ENCODE data around the gene CABP7.

The CABP7 gene

DNA sequence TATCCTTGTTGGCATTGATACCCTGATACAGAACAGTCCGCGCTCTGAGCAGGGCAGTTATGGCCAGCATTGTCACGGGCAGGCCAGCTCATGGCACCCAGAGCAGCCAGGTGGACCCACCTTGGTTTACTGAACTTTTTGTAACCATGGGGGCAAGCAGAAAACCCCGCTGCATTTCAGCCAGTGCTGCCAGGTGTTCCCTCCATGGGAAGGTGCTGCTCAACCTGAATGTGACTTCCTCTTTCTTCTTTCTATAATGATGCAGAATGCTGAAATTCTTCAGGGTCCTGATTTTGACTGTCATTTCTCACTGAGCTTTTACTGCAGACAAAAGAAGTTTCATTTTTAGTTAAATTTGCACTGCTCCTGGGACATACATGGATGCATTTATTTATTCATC lies 35.6 kb upstream of the CABP7 start:
- TF ChIP-seq, protein P1, sequence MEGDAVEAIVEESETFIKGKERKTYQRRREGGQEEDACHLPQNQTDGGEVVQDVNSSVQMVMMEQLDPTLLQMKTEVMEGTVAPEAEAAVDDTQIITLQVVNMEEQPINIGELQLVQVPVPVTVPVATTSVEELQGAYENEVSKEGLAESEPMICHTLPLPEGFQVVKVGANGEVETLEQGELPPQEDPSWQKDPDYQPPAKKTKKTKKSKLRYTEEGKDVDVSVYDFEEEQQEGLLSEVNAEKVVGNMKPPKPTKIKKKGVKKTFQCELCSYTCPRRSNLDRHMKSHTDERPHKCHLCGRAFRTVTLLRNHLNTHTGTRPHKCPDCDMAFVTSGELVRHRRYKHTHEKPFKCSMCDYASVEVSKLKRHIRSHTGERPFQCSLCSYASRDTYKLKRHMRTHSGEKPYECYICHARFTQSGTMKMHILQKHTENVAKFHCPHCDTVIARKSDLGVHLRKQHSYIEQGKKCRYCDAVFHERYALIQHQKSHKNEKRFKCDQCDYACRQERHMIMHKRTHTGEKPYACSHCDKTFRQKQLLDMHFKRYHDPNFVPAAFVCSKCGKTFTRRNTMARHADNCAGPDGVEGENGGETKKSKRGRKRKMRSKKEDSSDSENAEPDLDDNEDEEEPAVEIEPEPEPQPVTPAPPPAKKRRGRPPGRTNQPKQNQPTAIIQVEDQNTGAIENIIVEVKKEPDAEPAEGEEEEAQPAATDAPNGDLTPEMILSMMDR (IDR thresholded peaks at IDR 0.05; ENCODE audit: low read depth, low read length, missing control alignments): no peak
- no peak for DNase-seq (ENCODE audit: low read depth)
- in situ Hi-C loops (cut with HindIII; ENCODE audit: low sequenced_read_pairs): no loop called here
- H3K4me3 ChIP-seq (ENCODE audit: low read depth, low read length): no peak overlapping the region

DNA sequence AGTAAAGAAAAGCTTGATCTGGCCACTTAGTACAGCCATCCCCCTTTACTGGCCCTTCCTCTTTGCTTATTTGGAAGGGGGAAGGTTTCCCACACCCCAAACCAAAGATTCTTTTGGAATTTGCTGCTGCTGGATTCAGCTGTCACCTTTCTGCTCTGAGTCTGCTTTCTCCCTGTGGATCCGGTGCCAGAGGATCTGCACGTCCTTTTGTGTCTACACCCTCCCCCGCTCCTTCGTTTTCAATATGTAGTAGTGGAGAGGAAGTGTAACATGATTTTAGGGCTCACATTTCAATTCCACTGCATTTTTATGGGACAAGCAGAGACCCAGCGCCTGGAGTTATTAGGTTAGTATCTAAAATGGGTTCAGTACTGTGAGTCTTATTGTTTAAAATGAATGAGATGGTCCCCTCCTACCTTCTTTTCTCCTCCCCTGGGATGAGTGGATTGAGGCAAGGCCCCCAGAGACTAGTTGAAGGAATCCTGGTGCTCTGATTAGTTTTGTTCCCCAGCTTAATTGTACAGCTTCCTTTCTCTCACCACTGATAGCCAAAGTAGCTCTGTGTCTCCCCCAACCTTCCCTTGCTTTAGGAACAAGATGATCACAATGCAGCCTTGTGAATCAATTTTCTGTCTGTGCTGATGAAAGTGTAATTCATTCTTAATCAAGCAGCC lies 30.5 kb upstream of the CABP7 start:
- no peak for DNase-seq (ENCODE audit: low read depth)
- TF ChIP-seq, protein P1 (IDR thresholded peaks at IDR 0.05; ENCODE audit: low read depth, low read length, missing control alignments): no peak
- in situ Hi-C loops (cut with HindIII; ENCODE audit: low sequenced_read_pairs): loop anchor here (5.0 kb wide), 1 partner anchor 57 kb away; no protein-coding TSS in a partner anchor
- no peak overlapping the region for H3K4me3 ChIP-seq (ENCODE audit: low read depth, low read length)

DNA sequence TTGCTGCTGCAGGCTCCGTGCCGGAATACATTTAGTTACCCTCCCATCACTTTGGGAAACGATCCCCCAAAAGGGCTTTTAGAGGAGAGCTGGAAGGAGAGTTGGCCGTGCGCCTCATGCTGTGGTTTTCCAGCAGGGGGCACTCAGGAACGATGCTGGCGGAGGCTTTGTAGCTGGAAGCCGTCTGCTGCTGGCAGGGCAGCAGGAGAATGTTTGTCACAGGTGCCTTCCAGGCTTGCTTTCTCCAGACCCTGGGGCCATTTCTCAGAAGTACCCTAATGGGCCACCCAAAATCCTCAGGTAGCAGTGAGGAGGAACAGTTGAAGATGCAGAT lies 30.0 kb upstream of the CABP7 start:
- DNase-seq (ENCODE audit: low read depth): peak; percentile 23

DNA sequence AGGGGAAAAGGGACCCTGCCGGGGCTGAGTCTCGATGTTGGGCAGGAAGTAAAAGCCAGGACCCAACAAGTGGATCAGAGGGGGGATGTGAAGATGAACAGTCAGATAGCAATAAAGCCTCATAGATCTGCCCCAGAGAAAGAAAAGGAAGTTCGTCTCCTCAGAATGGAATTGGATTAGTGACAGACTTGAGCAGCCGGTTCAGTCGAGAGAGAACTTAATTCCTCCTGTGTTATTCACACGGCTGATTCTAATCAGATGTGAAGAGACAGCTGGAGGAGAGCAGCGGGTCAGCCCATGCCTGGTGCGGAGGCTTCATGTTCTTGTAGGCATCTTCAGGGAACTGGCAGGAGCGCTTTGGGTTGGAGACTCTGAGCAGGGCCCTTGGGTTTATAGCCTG lies 29.3 kb upstream of the CABP7 start:
- TF ChIP-seq, protein P1 (IDR thresholded peaks at IDR 0.05; ENCODE audit: low read depth, low read length, missing control alignments): no peak
- no peak for DNase-seq (ENCODE audit: low read depth)
- in situ Hi-C loops (cut with HindIII; ENCODE audit: low sequenced_read_pairs): no loop called here
- no peak overlapping the region for H3K4me3 ChIP-seq (ENCODE audit: low read depth, low read length)

More for the DNA sequence above, 30.0 kb upstream of the CABP7 start:
- TF ChIP-seq, protein P1 (IDR thresholded peaks at IDR 0.05; ENCODE audit: low read depth, low read length, missing control alignments): peak; percentile 78
- no peak overlapping the region for H3K4me3 ChIP-seq (ENCODE audit: low read depth, low read length)
- in situ Hi-C loops (cut with HindIII; ENCODE audit: low sequenced_read_pairs): loop anchor here (5.0 kb wide), 1 partner anchor 58 kb away; no protein-coding TSS in a partner anchor

DNA sequence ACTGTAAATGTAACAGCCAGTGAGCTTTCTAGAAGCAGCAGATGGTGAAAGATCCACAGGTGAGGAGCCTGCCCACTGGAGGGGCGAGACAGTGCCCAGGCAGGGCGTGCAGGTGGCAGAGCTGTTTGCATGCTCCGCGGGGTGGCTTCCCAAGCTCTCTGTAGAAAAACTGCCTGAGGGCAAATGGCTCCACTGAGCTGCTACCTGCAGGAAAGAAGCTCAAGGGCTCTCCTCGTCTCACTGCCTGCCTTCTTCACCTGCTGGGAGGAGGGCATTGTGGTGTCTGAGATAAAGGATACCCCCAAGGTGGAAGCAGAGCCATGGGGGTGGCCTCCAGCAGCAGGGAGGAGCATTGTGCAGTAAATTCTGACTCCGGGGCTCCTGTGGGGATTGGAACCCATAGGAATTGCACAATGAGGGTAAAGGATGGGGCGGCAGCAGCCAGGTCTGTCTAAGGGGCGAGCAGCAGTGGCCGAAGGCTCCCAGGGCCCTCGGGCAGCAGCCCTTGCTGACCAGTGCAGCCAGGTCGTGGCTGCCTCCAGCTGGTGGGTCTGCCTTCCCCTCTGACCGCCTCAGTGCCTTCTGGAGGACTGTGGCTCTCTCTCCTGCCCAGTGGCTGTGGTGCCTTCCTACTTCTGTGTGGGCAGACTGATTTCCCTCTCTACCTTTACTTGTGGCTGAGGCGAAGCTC lies 28.0 kb upstream of the CABP7 start:
- TF ChIP-seq, protein P1 (IDR thresholded peaks at IDR 0.05; ENCODE audit: low read depth, low read length, missing control alignments): no peak
- no peak for DNase-seq (ENCODE audit: low read depth)
- H3K4me3 ChIP-seq (ENCODE audit: low read depth, low read length): no peak overlapping the region
- in situ Hi-C loops (cut with HindIII; ENCODE audit: low sequenced_read_pairs): no loop called here

DNA sequence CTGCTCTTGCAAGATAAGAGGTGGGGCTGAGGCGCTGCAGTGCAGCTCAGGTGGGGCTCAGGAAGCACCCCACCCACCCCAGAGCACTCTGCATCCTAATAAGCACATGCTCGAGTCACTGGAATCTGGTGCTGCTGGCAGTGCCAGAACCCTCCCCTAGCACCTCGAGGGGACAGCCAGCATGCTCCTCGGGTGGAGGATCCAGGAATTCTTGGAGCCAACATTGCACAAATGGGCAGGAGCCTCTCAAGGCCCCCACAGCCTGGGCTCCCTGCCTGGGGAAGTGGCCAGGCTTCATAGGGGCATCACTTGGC lies 27.5 kb upstream of the CABP7 start:
- TF ChIP-seq, protein P1 (IDR thresholded peaks at IDR 0.05; ENCODE audit: low read depth, low read length, missing control alignments): no peak
- no peak for DNase-seq (ENCODE audit: low read depth)
- no peak overlapping the region for H3K4me3 ChIP-seq (ENCODE audit: low read depth, low read length)
- in situ Hi-C loops (cut with HindIII; ENCODE audit: low sequenced_read_pairs): no loop called here
